Sigmoid colon (tissue), 3 donors: ENCODE data around the gene MACROD2.
"Not testable (repeated sequence)": the region's sequence is repeated elsewhere in the genome, so short reads cannot be mapped to it uniquely, and the experiment has no call there.

Source experiments
- POLR2A ChIP-seq, 2 donors: fragments of 450-650 bp; IDR thresholded peaks; one replicate each; pipeline ENCODE4 v1.6.1; 2016; ENCODE audit warnings: antibody characterized with exemption in 2 of 2, mild to moderate bottlenecking in 2 of 2, moderate library complexity in 2 of 2
- TF ChIP-seq, protein P1 (sequence below), 4 experiments: fragments of 450-650 bp in 3 of 4; fragments of 200-600 bp in 1 of 4; IDR thresholded peaks; one replicate each; pipeline ENCODE4 v1.5.1; 2016 to 2019; ENCODE audit warnings: antibody characterized with exemption in 4 of 4, mild to moderate bottlenecking in 3 of 4, moderate library complexity in 2 of 4

DNA sequence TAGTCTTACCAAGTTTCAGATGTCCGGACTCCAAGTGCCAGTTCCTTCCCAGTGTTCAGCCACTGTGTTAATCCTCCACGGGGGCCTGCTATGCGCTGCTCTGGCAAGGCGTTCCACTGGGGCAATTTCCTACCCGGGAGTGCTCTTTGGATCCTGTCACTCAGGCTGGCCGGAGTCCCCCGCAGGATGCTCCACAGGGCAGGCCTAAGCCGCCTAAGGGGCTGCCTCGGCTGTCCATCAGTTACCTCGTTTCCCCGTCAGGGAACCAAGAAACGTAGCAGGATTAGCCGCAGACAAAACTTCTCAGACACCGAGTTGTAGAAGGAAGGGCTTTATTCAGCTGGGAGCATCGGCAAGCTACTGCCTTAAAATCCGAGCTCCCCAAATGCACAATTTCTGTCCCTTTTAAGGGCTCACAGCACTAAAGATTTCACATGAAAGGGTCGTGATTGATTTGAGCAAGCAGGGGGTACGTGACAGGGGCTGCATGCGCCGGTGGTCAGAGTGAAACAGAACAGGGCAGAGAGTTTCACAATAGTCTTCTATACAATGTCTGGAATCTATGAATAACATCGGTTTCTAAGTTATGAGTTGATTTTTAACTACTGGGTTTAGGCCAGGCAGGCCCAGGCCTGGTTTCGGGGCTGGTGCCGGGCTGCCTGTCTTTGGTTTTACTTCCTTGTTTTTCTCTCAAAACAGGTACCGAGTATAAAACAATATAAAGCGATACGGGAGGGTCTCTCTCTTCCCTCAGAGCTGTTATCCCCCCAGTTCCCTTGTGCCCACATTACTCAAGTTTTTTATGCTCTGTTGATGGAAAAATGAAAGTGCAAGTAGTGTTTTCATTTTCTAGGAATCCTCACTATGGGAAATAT, 1990.4 kb downstream of the MACROD2 start:
- TF ChIP-seq, protein P1, sequence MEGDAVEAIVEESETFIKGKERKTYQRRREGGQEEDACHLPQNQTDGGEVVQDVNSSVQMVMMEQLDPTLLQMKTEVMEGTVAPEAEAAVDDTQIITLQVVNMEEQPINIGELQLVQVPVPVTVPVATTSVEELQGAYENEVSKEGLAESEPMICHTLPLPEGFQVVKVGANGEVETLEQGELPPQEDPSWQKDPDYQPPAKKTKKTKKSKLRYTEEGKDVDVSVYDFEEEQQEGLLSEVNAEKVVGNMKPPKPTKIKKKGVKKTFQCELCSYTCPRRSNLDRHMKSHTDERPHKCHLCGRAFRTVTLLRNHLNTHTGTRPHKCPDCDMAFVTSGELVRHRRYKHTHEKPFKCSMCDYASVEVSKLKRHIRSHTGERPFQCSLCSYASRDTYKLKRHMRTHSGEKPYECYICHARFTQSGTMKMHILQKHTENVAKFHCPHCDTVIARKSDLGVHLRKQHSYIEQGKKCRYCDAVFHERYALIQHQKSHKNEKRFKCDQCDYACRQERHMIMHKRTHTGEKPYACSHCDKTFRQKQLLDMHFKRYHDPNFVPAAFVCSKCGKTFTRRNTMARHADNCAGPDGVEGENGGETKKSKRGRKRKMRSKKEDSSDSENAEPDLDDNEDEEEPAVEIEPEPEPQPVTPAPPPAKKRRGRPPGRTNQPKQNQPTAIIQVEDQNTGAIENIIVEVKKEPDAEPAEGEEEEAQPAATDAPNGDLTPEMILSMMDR (IDR thresholded peaks at IDR 0.05) = not testable (repeated sequence)
- not testable (repeated sequence) for TF ChIP-seq POLR2A (IDR thresholded peaks at IDR 0.05)
